Chondrocyte (in vitro differentiated cells): ENCODE results near the gene ATOX1. TPM values are rescaled to one million over a fixed set of nuclear protein-coding genes. Genes with fewer than 3 reads are reported as not detected.

ENCODE experiments used
- DNase-seq: peaks from one replicate; pipeline ENCODE4 v3.0.0; 2021; ENCODE audit warnings: mixed read lengths, low spot score
- H3K27ac Mint-ChIP-seq: one replicate; pipeline ENCODE4 v1.8.0; 2021; ENCODE audit warnings: mild to moderate bottlenecking, moderate library complexity, mixed read lengths; ENCODE audit not compliant: unreplicated experiment
- H3K27me3 Mint-ChIP-seq: 2 replicates; pipeline ENCODE4 v1.8.0; 2021; ENCODE audit warnings: low read depth, mixed read lengths
- H3K36me3 Mint-ChIP-seq: 2 replicates; pipeline ENCODE4 v1.8.0; 2021; ENCODE audit warnings: low read depth, mixed read lengths
- H3K4me1 Mint-ChIP-seq: 2 replicates; pipeline ENCODE4 v1.8.0; 2021; ENCODE audit warnings: low read depth, mild to moderate bottlenecking, mixed read lengths
- H3K4me3 Mint-ChIP-seq: one replicate; pipeline ENCODE4 v1.8.0; 2021; ENCODE audit warnings: mild to moderate bottlenecking, moderate library complexity, mixed read lengths; ENCODE audit not compliant: unreplicated experiment
- H3K9me3 Mint-ChIP-seq: 2 replicates; pipeline ENCODE4 v1.8.0; 2021; ENCODE audit warnings: low read depth, mixed read lengths
- long read RNA-seq: library from polyadenylated mRNA; stranded (forward); transcript quantifications from one replicate; pipeline ENCODE4 v2.0.0, GENCODE V29; 2021
- total RNA-seq: library from RNA; stranded (reverse); gene quantifications from 3 replicates; pipeline ENCODE4 v1.2.1, GENCODE V29; 2021
- TF ChIP-seq, protein P1 (sequence below): fragments of 200-600 bp; sonication (generic); IDR thresholded peaks from 2 replicates; pipeline ENCODE4 v1.5.0; 2021; ENCODE audit warnings: antibody characterized with exemption, mild to moderate bottlenecking, moderate library complexity

ATOX1 gene
- 104 to 129 TPM (median 128 TPM) in 3 replicates for total RNA-seq
- long read RNA-seq, transcript ATOX1-201 (4 exons, 488 nt): major isoform, 81 of 101 reads
- long read RNA-seq, partial matches to known transcripts: 1 of 101 reads
- long read RNA-seq, other reads (novel, unspliced or antisense): 19 of 101 reads

GRCh38 chr5:151758430-151759241 lies at the start of gene ATOX1:
ATOX1 (minus strand) TSS chr5:151758631; CDS start chr5:151758551, 80 bp downstream.
- TF ChIP-seq, protein P1, sequence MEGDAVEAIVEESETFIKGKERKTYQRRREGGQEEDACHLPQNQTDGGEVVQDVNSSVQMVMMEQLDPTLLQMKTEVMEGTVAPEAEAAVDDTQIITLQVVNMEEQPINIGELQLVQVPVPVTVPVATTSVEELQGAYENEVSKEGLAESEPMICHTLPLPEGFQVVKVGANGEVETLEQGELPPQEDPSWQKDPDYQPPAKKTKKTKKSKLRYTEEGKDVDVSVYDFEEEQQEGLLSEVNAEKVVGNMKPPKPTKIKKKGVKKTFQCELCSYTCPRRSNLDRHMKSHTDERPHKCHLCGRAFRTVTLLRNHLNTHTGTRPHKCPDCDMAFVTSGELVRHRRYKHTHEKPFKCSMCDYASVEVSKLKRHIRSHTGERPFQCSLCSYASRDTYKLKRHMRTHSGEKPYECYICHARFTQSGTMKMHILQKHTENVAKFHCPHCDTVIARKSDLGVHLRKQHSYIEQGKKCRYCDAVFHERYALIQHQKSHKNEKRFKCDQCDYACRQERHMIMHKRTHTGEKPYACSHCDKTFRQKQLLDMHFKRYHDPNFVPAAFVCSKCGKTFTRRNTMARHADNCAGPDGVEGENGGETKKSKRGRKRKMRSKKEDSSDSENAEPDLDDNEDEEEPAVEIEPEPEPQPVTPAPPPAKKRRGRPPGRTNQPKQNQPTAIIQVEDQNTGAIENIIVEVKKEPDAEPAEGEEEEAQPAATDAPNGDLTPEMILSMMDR: peak; percentile 49
- peak within 1 kb of the TSS; percentile 83 for H3K27ac Mint-ChIP-seq
- peaks cover 36% of the 10 kb centered on the region for H3K4me1 Mint-ChIP-seq
- H3K36me3 Mint-ChIP-seq: peaks cover 1% of the 10 kb centered on the region
- H3K4me3 Mint-ChIP-seq: peak within 1 kb of the TSS; percentile 88
- peak; percentile 96 for DNase-seq
- no peaks in the 10 kb centered on the region for H3K9me3 Mint-ChIP-seq
- H3K27me3 Mint-ChIP-seq: no peaks in the 10 kb centered on the region

- peaks cover 27% of the 10 kb centered on the region for H3K36me3 Mint-ChIP-seq
- H3K27ac Mint-ChIP-seq: peak overlapping the region; percentile 17
- no peaks in the 10 kb centered on the region for H3K9me3 Mint-ChIP-seq
- no peaks in the 10 kb centered on the region for H3K27me3 Mint-ChIP-seq
- no peak overlapping the region for H3K4me3 Mint-ChIP-seq
- peaks cover 53% of the 10 kb centered on the region for H3K4me1 Mint-ChIP-seq
- TF ChIP-seq, protein P1: no peak
- no peak for DNase-seq
Observed at GRCh38 chr5:151805414-151806223, 47.2 kb upstream of the ATOX1 start.

- Mint-ChIP-seq H3K27ac (peak overlapping the region; percentile 41), H3K4me3 (no peak overlapping the region)
Observed at GRCh38 chr5:151800532-151800931, 42.1 kb upstream of the ATOX1 start.

DNA sequence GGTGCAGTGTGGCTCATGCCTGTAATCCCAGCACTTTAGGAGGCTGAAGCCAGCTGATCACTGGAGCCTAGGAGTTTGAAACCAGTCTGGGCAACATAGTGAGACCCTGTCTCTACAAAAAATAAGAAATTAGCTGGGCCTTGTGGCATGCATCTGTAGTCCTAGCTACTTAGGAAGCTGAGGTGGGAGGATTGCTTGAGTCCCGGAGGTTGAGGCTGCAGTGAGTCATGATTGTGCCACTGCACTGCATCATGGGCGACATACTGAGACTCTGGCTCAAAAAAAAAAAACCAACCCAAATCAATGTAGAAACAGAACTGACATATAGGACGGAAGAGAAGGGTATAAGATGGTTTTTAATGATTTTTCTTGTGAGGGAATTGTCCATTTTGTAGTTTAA lies 41.0 kb upstream of the ATOX1 start:
- TF ChIP-seq, protein P1: no peak
- Mint-ChIP-seq H3K27me3 (no peaks in the 10 kb centered on the region), H3K36me3 (peaks cover 40% of the 10 kb centered on the region), H3K9me3 (no peaks in the 10 kb centered on the region), H3K27ac (peak overlapping the region; percentile 52), H3K4me1 (peaks cover 34% of the 10 kb centered on the region), H3K4me3 (no peak overlapping the region)
- no peak for DNase-seq

More at GRCh38 chr5:151800532-151800931, 42.1 kb upstream of the ATOX1 start:
- Mint-ChIP-seq H3K36me3 (peaks cover 38% of the 10 kb centered on the region), H3K9me3 (no peaks in the 10 kb centered on the region), H3K4me1 (peaks cover 41% of the 10 kb centered on the region), H3K27me3 (no peaks in the 10 kb centered on the region)
- TF ChIP-seq, protein P1: no peak
- DNase-seq: no peak

DNA sequence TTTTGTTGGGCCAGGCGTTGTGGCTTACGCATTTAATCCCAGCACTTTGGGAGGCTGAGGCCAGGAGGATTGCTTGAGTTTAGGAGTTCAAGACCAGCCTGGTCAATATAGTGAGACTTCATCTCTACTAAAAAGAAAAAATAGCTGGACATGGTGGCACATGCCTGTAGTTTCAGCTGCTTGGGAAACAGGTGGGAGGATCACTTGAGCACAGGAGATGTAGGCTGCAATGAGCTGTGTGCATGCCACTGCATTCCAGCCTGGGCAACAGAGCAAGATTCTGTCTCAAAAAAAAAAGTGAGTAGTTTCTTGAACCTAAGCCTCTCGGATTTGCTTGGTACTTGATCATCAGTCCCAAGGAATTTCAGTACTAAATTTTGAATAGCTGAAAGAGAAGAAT lies 40.2 kb upstream of the ATOX1 start:
- Mint-ChIP-seq H3K27me3 (no peaks in the 10 kb centered on the region), H3K4me1 (peaks cover 27% of the 10 kb centered on the region), H3K27ac (no peak overlapping the region), H3K4me3 (no peak overlapping the region), H3K9me3 (no peaks in the 10 kb centered on the region), H3K36me3 (peaks cover 41% of the 10 kb centered on the region)
- TF ChIP-seq, protein P1: no peak
- DNase-seq: no peak
